OCI-M1 (cell line): ENCODE data around the gene GLI3.
A peak's percentile ranks its signal among the peaks of the same experiment; 100 is the strongest.

Experiments
- DNase-seq: peaks from one replicate; lab custom pipeline; 2025; lab: John Stamatoyannopoulos, UW

The GLI3 gene

DNA sequence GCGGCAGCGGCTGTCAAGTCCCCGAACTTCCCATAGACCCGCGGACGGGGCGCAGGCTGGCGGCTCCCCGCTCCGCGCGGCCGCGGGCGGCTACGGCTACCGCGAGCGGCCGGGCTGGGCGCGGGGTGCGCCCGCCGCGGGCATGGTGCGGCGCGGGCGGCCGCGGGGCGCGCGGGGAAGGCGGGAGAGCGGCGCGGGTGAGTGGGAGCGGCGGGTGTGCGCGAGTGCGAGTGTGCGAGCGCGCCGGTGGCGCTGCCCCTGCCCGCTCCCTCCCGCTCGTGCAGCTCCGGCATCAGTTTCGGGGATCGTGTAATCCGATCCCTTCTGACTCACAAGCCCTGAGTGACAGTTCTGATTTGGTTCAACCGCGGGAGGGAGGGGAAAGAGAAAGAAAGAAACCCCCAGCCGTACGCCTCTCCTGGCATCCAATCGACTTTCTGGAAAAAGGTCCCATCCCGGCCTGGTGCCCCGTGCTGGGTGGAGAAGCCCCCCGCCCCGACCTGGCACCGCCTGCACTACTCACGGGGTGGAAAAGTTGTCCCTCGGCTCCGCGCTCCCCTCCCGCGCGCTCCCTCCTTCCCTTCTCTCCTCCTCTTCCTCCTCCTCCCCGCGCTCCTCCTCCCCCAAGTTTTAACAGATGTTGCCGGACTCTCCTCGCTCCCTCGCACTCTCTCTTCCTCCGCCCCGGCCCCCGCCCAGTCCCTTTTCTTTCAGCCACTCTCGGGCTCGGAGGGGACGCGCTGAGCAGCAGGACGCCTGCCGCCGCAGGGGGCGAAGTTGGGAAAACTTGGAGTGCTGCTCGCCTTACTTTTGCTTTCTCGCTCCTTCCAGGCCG, at the start of gene GLI3:
GLI3 (minus strand) TSS at position 234 of the 835 bp plus-strand sequence. CDS start 13,956 bp downstream, outside the sequence.
- DNase-seq = peak; percentile 57

DNA sequence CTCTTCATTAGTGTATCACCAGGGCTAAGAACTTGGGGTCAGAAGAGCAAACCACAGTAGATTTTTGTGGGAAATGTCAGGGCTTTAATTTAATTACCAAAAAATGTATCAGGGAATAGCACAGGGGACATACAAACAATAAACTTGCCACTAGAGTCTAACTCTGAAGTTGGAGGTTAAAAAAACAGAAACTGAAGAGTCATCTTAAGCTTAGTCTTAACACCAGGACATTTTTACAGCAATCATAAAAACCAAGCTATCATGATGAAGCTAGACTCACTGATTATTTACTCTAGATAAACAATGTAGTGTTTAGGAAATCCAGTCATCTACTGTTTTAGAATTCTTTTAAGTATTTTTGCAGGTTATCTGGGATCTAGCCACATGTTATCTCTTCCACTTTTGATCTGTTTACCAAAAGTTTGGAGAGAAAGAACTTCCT, 48.4 kb upstream of the GLI3 start:
- no peak for DNase-seq

DNA sequence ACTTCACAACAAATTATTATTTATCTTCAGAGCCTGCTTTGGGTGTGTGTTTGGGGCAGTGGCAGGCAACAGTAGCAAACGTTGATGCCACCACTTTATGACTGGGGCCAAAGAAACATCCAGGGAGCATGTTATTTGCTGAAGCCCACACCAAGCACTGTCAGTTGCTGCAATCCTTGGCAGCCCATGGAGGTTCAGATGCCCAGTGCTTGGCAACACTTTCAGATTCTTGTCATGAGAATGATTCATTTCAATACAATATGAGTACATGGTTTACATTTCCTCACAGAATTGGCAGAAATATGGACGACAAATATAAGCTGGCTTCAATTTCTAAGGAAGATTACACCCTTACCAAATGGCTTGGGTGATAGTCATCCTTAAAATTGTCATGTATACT, 46.5 kb upstream of the GLI3 start:
- DNase-seq = no peak

DNA sequence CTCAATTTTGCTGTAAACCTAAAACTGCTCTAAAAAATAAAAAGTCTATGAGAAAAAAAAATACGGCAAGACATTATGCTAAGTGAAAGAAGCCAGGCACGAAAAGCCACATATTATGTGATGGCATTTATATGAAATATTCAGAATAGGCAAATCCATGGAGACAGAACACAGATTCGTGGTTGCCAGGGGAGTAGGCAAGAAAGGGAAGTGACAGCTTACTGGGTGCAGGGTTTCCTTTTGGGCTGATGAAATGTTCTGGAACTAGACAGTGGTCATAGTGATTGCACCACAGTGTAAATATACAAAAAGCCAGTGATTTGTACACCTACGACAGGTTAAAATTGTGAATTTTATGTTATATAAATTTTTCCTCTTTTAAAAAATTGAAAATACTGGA, 41.3 kb upstream of the GLI3 start:
- DNase-seq = no peak

DNA sequence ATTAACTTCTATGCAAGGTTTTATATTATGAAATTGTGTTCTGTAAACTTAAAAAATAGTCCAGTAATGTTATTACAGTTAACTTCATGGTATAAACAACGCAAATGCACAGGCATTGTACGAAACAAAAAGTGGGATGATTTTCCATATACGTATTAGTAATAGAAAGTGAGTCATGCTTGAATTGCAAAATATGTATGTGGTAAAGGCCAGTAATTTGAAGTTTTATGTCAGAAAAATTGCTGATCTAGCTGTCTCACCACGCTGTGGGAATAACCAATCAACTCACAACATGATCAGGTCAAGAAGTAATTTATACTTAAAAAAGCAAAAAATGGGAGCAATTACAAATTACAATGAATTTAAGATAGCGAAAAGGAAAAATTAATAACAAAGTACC, 37.0 kb upstream of the GLI3 start:
- DNase-seq = no peak

DNA sequence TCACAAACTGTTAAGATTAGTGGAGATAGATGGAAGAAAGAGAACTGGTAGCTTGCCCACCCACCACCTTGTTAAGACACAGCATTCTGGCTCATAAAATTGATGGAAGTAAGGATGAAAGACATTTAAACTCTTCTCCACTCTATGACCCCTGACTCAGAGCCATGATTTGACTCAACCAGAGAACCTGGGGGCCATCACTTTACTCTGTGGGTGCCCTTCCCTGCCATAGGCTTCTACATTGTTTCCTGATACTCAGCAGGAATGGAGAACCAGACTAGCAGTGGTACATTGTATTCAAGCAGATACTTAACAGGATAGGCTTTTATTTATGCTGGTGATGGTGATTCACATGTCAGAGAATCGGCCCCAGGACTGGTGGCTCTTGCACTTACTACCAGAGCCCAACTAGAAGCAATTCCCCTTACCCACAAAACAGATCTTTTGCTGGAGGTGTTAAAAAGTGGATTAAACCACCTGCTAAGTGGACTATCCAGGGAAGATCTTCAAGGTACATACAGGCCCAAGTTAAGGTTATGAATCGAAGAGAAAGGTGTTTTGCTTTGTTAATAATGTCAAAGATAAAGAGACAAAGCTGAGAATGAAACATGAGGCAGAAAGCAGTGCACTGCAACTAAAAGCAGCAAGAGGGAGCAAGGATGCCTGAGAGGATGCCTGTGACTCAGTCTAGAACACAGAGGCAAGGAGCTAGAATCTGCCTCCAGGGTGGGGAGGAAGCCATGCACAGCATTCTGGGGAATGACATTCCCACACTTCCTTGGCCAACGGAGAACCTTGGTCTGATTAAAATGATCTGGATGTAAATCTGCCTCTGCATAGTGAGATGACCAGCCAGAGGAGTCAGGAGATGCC, 36.0 kb upstream of the GLI3 start:
- DNase-seq = no peak

DNA sequence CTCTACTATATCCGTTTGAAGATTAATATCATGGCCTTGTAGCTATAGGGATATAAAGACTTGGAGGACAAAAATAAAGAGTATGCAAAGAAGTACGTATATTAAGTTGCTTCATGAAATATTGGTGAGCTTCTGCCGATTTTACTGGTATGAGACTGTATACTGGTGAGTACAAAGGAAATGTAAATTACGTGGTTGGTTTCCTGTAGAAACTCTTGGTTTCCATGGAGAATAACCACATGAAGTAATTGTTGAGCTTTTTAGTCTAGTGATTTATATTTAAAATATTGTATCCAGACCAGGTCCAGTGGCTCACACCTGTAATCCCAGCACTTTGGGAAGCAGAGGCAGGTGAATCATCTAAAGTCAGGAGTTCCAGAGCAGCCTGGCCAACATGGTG, 32.2 kb upstream of the GLI3 start:
- no peak for DNase-seq

DNA sequence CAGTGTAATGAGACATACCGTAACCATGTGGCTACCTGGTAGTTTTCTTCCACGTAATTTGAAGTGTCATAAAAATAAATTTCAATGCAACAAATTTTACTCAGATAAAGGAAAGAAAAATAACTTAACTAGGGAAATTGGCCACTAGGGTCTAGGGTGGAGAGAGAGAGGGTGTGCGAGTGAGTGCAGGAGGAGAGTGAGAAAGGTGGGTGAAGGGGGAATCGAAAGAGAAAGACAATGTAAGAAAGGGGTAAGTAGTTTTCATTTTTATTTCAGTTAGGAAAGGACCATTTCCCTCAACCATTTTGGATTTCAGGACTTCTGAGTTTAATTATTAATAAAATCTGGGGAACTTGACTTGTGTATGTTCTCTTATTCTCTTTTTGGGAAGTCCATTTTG, 27.7 kb upstream of the GLI3 start:
- no peak for DNase-seq

DNA sequence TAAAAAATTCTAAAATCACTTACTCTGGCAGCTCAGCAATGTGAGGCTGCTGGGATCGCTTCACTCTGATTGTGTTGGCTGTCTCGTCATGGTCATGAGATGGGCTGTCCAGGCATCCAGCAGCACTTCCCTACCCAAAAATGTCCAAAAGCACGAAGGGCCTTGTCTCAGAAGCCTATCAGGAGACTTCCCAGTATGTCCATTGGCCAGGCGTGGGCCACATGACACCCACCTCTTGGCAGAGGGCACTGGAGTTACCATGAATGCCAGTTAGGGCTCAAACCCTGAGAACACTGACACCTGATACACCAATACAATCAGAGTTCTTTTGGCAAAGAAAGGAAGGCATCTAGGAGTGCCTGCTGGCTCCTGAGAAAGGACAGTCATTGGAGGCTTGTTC, 27.0 kb upstream of the GLI3 start:
- DNase-seq = no peak

DNA sequence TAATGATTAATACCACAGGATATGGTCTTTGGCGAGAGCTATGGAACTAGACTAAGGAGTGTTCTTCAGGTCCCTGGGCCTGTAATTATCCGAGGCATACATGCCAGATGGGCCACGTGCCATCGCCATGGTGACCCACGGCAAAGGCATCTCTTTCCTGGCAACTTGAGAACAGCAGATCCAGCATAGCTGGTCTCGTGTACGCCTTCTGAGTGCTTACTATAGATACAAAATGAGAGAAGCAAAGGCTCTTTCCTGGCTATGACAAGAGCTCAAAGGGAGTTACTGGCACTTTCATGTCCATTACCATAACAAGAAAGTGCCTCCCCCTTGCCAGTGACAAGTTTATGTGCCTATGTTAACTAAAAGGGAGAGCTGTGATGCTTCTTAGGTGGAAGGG, 26.0 kb upstream of the GLI3 start:
- no peak for DNase-seq

DNA sequence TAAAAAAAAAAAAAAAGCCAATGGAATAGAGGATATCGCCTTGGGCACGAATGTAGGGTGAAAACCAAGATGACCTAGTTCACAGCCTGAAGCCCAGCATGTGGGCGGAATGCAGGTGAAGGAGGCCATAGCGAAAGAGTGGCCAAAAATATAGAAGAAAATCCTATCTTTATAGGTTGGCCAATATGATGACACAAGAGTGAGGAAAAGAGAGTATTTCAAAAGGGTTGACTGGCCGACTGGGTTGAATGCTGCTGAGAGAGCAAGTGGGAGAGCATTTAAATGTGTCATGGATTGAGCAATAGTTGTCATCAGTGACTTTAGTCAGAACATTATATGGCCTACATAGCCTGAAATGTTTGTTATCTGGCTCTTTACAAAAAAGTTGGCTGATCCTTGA, 17.2 kb upstream of the GLI3 start:
- no peak for DNase-seq

DNA sequence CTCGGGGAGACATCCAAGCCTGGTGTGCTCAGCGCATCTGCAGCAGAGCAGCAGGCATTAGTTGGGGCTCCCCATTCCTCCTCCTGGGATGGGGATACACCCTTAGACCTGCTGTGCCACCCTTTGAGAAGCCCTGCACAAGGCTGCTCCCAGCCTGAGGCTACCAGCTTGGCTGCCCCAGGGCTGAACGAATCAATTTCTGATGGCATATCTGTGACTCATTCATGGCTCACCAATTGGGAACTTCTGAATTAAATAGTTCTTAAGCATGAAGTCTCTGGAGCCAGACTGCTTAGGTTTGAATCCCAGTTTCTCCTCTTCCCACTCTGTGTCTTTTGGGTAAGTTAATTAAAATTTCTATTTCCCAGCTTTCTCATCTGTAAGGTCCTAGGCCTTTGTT, 16.3 kb upstream of the GLI3 start:
- DNase-seq = no peak

DNA sequence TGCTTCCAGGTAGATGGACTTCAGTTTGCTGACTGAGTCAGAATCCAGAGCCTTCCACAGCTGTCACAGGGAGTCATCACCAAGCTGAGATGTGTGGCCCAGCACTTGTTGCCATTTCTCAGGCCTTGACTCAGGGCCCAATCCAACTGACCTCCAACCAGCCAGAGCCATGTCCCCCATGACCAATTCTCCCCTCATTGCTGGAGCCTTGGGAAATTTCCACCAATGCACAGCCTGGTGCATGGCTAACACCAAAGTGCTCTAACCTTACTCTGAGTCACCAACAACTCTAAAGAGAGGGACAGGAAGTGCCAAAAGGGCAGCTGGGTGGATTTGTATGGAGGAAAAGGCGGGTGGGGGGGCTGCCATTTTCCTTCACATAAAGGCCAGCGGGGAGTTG, 13.4 kb upstream of the GLI3 start:
- no peak for DNase-seq

DNA sequence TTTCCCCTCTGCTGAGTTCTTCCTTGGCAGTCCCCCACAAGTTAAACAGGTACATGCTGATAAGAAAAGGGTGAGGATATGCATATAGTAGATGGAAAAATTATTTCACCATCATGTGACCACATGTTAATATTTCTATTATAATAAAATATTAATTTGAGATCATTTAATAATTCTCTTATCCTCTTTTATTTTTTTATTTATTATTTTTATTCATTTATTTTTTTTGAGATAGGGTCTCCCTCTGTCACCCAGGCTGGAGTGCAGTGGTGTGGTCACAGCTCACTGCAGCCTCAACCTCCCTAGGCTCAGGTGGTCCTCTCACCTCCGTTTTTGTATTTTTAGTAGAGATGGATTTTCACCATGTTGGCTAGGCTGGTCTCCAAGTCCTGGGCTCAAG, 11.6 kb upstream of the GLI3 start:
- DNase-seq = no peak

DNA sequence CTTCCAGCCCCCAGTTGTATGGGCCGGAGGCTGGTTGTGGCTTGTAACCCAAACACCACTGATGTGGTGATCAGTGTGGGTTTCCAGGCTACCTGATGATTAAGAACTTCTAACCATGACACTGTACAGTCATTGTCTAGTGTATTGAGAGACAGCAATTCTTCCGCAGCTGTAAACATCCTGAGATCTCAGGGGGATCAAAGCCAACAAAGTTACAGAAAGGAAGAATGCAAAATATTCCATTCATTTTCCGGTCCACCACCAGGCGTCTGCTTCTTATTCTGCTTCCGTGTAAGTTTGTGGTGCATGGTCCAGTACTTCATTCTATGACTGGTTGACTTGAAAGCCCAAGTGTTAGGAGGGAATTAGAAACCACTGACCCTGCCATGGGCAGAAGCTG, 10.3 kb upstream of the GLI3 start:
- DNase-seq = no peak

DNA sequence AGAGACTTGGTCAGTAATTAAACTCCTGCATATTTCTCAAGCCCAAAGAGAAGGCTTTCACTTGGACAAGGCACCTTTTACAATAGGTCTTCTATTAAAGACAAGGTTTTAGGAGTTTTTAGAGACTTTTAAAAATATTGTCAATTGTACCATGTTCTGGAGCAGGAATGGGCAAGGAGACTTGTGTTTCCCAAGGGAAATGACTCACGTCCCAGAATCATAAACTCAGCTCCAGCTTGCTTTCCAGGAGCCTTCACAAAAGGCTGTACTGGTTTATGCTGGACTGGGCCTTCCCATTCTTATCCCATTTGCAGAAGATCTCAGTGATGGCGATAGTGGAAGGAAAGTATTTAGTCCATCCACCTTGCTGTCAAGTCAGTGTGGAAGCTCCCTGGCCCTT, 7.8 kb upstream of the GLI3 start:
- DNase-seq = no peak

DNA sequence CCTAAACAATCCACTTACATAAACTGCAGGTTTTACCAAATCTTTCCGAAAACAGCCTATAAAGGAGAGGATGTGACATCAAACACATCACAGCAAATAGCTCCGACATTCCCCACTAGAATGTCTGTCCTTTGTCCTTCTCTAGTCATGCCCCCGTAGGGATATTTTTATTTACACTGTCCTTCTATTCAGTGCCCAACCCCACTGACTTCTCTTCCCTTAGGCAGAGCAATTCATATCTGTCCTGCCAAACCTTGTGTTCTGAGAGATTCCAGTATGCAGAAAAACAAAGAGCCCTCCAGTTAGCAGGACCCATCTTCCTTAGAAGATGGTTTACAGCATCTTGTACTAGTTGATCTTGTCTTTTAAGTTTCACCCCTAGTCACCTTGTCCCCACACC, 5.4 kb upstream of the GLI3 start:
- DNase-seq = no peak

DNA sequence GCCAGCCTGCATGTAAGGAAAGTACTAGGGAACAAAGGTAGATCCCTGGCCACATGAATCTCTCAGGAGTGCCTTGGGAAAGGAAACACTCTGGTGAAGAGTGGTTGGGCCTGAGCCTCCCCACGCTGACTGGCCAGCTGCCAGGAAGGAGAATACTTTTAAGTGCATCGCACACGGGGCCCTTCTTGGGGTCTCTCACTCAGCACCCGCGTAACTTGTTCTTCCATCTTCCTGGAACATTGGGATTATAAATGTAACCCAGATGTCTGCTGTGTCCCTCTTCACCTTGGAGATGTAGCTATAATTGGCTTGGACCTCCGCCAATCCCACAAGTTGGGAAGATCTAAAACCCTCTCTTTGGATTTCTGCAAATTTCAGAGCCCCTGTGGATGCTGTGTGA, 4.4 kb upstream of the GLI3 start:
- no peak for DNase-seq

DNA sequence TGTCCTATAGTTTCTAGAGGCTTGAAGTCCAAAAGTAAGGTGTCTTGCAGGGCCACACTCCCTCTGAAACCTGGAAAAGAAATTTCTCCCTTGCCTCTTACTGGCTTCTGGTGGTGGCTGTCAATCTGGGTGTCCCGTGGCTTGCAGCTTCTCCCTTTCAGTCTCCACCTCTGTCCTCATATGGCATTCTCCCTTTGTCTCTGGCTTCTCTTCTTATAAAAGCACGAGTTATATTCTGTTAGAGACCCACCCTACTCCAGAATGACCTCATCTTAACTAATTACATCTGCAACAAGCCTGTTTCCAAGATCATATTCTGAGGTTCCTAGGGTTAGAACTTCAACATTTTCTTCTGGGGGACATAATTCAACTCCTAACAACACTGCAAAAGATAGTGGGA, 3.4 kb upstream of the GLI3 start:
- DNase-seq = no peak

DNA sequence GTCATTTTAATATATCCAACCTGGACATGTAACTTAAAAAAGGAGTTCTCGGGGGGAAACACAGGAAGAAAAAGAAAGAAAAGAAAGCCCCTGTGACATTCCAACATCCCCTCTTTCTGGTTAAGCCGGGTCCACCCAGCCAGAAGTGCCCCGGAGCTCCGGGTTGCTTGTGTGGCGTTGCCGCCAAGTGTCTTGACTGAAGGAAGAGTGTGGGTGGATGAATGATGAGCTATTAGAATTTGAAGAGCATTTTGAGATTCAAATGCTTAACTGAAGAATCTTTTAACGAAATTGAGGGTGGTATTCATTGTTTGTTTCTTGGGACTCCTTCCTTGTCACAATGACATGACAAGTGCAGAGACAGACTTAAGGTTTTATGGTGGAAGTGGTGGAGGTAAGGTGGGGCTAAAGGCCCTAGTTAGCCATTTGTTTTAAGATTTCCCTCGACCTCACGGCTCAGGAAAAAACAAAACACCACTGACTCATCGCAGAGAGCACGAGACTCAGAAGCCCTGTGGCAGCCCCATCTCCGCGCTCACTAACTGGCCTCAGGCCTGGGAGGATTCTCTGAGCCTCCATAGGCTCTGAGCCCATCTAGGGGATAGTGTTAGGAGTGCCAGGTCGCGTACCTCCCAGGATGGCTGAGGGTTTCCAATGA, 1.8 kb upstream of the GLI3 start:
- no peak for DNase-seq

DNA sequence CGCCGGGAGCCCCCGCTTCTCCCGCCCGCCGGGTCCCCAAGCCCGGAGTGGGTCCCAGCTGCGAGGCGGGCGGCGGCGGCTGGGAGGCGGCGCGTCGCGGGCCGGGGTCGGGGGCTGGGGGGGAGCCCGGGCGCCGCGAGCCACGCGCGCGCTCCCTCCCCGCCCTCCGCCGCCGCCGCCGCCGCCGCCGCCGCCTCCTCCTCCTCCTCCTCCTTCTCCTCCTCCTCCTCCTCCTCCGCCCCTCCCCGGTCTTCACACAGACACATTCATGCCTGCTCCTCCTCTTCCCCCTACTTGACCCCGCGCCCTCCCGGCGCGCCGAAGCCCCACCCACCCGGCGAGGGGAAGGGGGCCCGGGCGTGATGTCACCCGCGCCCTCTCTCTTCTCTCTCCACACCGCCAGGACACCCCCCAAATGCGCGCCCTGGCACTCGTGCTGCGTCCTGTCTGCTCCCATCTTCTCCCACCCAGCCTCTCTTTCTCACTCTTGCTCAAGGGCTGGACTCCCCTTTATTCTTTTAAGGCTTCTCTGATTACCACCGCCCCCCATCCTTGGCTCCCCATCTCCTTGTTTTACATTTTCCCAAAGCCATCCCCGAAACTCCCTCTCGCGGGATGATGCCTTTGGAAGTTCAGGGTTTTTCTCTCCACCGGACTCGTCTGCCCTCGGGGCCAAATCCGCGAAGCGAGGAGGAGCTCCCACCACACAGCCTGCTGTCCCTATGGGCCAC, 967 bp upstream of the GLI3 start:
- DNase-seq = peak; percentile 20
